ENCODE results near the gene SMIM20. TPM values are rescaled to one million over a fixed set of nuclear protein-coding genes. Genes with fewer than 3 reads are reported as not detected.
A peak's percentile ranks its signal among the peaks of the same experiment; 100 is the strongest.

Gene SMIM20
- total RNA-seq, 1 donor from 2014 or later, result 39.5 TPM

- DNase-seq, result no peak
These were observed 41.7 kb downstream of the SMIM20 start for GRCh38 chr4:25955705-25956104.

- no peak for DNase-seq
These were observed 42.2 kb downstream of the SMIM20 start for GRCh38 chr4:25956260-25956659.

- no peak for DNase-seq
These were observed 44.1 kb downstream of the SMIM20 start for GRCh38 chr4:25958110-25958509.

- no peak for DNase-seq
These were observed 48.4 kb downstream of the SMIM20 start for GRCh38 chr4:25962393-25962792.

- no peak for DNase-seq
These were observed 51.6 kb downstream of the SMIM20 start for GRCh38 chr4:25965629-25966028.

GRCh38 chr4:25966171-25966570 lies 52.2 kb downstream of the SMIM20 start:
- no peak for DNase-seq

- no peak for DNase-seq
These were observed 55.5 kb downstream of the SMIM20 start for GRCh38 chr4:25969374-25970155.

GRCh38 chr4:25970226-25970675 lies 56.2 kb downstream of the SMIM20 start:
- peak; percentile 81 for DNase-seq

GRCh38 chr4:25970691-25971432 lies 56.8 kb downstream of the SMIM20 start:
- peak; percentile 30 for DNase-seq

GRCh38 chr4:25972366-25972765 lies 58.3 kb downstream of the SMIM20 start:
- no peak for DNase-seq

- no peak for DNase-seq
These were observed 59.1 kb downstream of the SMIM20 start for GRCh38 chr4:25972984-25973745.

GRCh38 chr4:25976780-25977179 lies 62.8 kb downstream of the SMIM20 start:
- no peak for DNase-seq

GRCh38 chr4:25977397-25978170 lies 63.6 kb downstream of the SMIM20 start:
- no peak for DNase-seq

GRCh38 chr4:25978327-25978726 lies 64.3 kb downstream of the SMIM20 start:
- DNase-seq, result no peak

Other genes with a start within 250 kb of the SMIM20 start
- 22.6 TPM for gene SEL1L3, start 51.2 kb upstream of the SMIM20 start, total RNA-seq